Esophagus muscularis mucosa (tissue), 3 donors: ENCODE data around the gene SSPN.

ENCODE experiments used
- CTCF ChIP-seq, 3 experiments: fragments of 200-600 bp in 2 of 3; fragments of 450-650 bp in 1 of 3; sonication (generic) in 2 of 3; IDR thresholded peaks; one replicate each; pipeline ENCODE4 v1.5.1; 2017 to 2019; ENCODE audit warnings: antibody characterized with exemption in 3 of 3, mild to moderate bottlenecking in 2 of 3, moderate library complexity in 1 of 3
- POLR2A ChIP-seq: fragments of 450-650 bp; IDR thresholded peaks from one replicate; pipeline ENCODE4 v1.6.1; 2017; ENCODE audit warnings: antibody characterized with exemption, moderate library complexity, mild to moderate bottlenecking, low read depth
- POLR2AphosphoS5 ChIP-seq, 2 donors: sonication (generic); formaldehyde crosslinking; IDR thresholded peaks; one replicate each; pipeline ENCODE4 v1.6.1; 2017; ENCODE audit warnings: antibody characterized with exemption in 2 of 2

DNA sequence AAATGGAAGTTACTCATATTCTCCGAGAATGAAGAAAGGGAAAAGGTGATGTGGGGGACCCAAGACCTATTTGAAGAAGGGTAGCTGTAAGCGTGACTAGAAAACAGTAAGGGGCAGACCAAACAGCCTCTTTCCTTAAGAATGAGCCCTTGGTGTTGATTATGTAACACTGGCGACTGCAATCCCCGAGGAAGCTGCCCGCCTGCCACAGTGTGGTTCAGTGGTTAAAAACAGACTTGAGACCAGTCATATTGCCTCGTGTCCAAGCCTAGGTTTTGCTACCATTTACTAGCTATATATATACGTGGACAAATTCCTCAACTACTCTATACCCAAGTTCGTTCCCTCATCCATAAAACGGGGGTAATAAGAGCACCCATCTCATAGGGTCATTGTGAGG is 49.1 kb downstream of the SSPN start:
- TF ChIP-seq CTCF (IDR thresholded peaks at IDR 0.05) (no peak), POLR2AphosphoS5 (IDR thresholded peaks at IDR 0.05) (no peak), POLR2A (no peak)
